Endothelial cell (in vitro differentiated cells): Measurements from ENCODE around the gene FCSK. TPM values are rescaled to one million over a fixed set of nuclear protein-coding genes. Genes with fewer than 3 reads are reported as not detected.

Experiments used
- DNase-seq: peaks from one replicate; pipeline ENCODE4 v3.0.0; 2021; ENCODE audit warnings: low spot score
- H3K27ac Mint-ChIP-seq: one replicate; pipeline ENCODE4 v1.8.0; 2021; ENCODE audit warnings: mixed read lengths, inconsistent platforms; ENCODE audit not compliant: unreplicated experiment
- H3K27me3 Mint-ChIP-seq: one replicate; pipeline ENCODE4 v1.8.0; 2021; ENCODE audit warnings: mild to moderate bottlenecking, moderate library complexity, mixed read lengths, inconsistent platforms; ENCODE audit not compliant: unreplicated experiment
- H3K36me3 Mint-ChIP-seq: one replicate; pipeline ENCODE4 v1.8.0; 2021; ENCODE audit warnings: mild to moderate bottlenecking, low read depth, mixed read lengths, inconsistent platforms; ENCODE audit not compliant: unreplicated experiment
- H3K4me1 Mint-ChIP-seq: one replicate; pipeline ENCODE4 v1.8.0; 2021; ENCODE audit warnings: mild to moderate bottlenecking, mixed read lengths, inconsistent platforms; ENCODE audit not compliant: unreplicated experiment
- H3K4me3 Mint-ChIP-seq: one replicate; pipeline ENCODE4 v1.8.0; 2021; ENCODE audit warnings: mild to moderate bottlenecking, mixed read lengths, inconsistent platforms; ENCODE audit not compliant: unreplicated experiment
- H3K9me3 Mint-ChIP-seq: one replicate; pipeline ENCODE4 v1.8.0; 2021; ENCODE audit warnings: mixed read lengths, inconsistent platforms; ENCODE audit not compliant: unreplicated experiment
- total RNA-seq: library from RNA; stranded (reverse); fragmentation: NEBNext Ultra II Directional; extraction: Animal tissue kit (Norgen Biotek cat#: 25700); gene quantifications from one replicate; pipeline ENCODE4 v1.2.1, GENCODE V29; 2021; ENCODE audit not compliant: unreplicated experiment
- TF ChIP-seq, protein P1 (sequence below): fragments of 200-600 bp; sonication (generic); IDR thresholded peaks from one replicate; pipeline ENCODE4 v1.5.0; 2021; ENCODE audit warnings: antibody characterized with exemption; ENCODE audit not compliant: unreplicated experiment

Gene FCSK
- total RNA-seq, 1 donor from 2014 or later, result 14.7 TPM

DNA sequence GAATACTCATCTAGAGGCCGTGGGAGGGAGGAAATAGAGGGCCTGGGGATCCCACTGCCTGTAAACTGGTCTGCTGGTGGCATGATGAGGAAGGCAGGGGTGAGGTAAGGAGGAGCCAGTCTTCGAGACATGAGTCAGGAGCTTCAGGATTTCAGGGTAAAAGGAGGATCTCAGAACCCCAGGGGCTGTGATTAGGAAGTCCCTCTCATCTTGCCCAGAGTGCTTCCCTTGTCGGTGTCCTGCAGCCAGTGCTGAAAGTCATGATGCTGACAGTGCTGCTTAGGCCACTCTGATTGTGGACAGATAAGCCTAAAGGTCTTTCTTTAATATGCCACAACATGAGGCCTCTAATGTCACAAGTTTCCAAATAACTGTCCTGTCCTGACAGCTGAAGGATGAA lies 39.4 kb downstream of the FCSK start:
- H3K27me3 Mint-ChIP-seq, result no peaks in the 10 kb centered on the region
- peaks cover 7% of the 10 kb centered on the region for H3K4me1 Mint-ChIP-seq
- H3K4me3 Mint-ChIP-seq, result no peak overlapping the region
- TF ChIP-seq, protein P1, sequence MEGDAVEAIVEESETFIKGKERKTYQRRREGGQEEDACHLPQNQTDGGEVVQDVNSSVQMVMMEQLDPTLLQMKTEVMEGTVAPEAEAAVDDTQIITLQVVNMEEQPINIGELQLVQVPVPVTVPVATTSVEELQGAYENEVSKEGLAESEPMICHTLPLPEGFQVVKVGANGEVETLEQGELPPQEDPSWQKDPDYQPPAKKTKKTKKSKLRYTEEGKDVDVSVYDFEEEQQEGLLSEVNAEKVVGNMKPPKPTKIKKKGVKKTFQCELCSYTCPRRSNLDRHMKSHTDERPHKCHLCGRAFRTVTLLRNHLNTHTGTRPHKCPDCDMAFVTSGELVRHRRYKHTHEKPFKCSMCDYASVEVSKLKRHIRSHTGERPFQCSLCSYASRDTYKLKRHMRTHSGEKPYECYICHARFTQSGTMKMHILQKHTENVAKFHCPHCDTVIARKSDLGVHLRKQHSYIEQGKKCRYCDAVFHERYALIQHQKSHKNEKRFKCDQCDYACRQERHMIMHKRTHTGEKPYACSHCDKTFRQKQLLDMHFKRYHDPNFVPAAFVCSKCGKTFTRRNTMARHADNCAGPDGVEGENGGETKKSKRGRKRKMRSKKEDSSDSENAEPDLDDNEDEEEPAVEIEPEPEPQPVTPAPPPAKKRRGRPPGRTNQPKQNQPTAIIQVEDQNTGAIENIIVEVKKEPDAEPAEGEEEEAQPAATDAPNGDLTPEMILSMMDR, result no peak
- no peak overlapping the region for H3K27ac Mint-ChIP-seq
- no peak for DNase-seq
- H3K36me3 Mint-ChIP-seq, result peaks cover 19% of the 10 kb centered on the region
- no peaks in the 10 kb centered on the region for H3K9me3 Mint-ChIP-seq

DNA sequence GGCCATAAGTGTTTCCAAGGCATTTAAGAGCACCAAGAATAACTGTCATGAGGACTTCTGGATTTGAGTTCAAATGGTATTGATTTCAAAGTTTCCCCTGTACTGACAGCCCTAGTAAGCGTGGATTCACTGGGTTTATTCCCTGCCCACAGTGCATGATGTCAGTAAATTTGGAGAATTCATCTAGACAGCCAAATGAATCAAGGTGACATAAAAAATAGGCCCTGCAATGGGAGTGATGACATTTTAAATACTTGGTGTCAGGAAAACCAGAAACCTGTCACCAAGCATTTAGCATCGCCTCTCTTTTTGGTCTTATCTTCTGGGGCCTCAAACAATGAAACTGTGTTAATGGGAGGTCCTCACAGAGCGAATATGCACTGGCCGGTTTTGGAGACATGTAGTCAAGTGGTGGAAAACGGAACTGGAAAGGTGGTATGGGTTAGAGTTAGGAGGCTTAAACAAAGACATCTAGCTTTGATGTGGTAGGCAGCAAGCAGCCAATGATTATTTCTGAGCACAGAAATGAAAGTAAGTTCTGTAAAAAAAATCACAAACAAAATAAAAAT lies 39.9 kb downstream of the FCSK start:
- TF ChIP-seq, protein P1, result no peak
- Mint-ChIP-seq H3K36me3 (peaks cover 19% of the 10 kb centered on the region), H3K27ac (no peak overlapping the region), H3K4me3 (no peak overlapping the region), H3K4me1 (peaks cover 7% of the 10 kb centered on the region), H3K9me3 (no peaks in the 10 kb centered on the region), H3K27me3 (no peaks in the 10 kb centered on the region)
- no peak for DNase-seq

DNA sequence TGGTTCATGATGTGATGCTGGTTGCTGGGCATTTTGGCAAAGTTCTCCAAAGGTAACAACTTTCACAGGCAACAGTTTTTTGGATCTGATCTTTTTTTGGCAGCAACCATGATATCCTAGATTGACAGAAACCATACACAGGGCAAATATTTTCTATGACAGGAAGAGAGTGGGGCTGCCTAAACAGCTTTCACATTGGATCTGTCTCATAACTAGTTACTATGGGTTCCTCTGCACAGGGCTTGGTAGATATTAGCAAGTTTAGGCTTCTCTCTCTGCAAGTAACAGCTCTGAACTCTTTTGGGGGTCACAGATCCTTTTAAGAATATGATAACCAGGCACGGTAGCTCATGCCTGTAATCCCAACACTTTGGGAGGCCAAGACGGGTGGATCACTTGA lies 40.4 kb downstream of the FCSK start:
- no peak for DNase-seq
- H3K27me3 Mint-ChIP-seq, result no peaks in the 10 kb centered on the region
- H3K27ac Mint-ChIP-seq, result no peak overlapping the region
- H3K4me3 Mint-ChIP-seq, result no peak overlapping the region
- TF ChIP-seq, protein P1, result no peak
- H3K9me3 Mint-ChIP-seq, result no peaks in the 10 kb centered on the region
- peaks cover 16% of the 10 kb centered on the region for H3K36me3 Mint-ChIP-seq
- H3K4me1 Mint-ChIP-seq, result peaks cover 6% of the 10 kb centered on the region

DNA sequence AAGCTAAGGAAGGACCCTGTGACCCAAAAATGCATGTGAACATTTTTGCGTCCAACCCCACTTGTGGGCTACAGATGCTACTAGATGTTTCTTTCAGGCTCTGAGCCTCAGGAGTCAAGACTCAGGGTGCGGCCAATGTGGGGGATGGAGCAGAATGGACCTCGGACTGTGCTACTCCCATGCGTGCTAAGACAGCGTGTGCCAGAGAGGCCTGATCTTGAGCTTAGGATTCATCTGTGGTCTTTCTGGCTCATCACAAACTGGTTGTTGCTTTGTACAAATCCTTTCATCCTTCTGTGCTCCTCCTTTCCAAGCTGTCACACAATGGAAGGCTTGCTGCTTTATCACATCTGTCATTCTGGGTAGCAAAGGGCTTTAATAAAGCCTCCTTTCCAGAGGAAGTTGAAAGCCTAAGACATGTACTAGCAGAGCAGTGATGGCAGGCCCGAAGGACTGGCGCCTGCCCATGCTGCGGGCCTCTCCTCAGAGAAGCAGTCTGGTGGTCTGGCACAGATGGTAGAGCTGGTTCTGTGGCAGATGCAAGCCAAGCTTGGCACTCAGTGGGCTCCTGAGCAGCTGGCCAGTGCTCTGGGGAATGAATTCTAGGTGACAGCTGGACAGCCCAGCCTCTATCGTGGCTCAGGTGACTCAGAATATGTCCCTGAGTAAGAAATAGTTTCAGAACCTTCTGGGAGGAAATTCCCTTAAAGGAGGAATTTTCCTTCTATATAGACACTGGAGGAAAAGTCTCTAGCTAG lies 41.2 kb downstream of the FCSK start:
- Mint-ChIP-seq H3K9me3 (no peaks in the 10 kb centered on the region), H3K27me3 (no peaks in the 10 kb centered on the region), H3K36me3 (peaks cover 12% of the 10 kb centered on the region), H3K4me3 (no peak overlapping the region), H3K4me1 (no peaks in the 10 kb centered on the region), H3K27ac (no peak overlapping the region)
- no peak for DNase-seq
- TF ChIP-seq, protein P1, result no peak

DNA sequence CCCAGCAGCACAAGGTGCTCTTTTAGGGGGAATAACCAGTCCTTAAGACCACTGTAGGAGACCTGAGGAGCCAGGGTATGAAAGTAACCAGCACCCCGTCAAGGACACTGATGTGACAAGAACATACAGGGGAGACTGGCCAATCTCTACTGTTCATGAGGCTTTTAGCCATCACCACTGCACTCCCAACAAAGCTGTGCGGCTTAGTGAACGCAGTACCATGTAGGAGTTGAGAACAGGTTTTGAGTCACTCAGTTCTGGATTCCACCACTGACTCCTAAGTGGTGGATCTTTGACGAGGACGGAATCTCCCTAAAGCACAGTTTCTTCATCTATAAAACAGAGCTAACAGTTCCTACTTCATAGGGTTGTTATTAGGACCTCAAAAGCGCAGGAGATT lies 42.1 kb downstream of the FCSK start:
- Mint-ChIP-seq H3K9me3 (no peaks in the 10 kb centered on the region), H3K27me3 (no peaks in the 10 kb centered on the region), H3K36me3 (peaks cover 12% of the 10 kb centered on the region), H3K4me3 (no peak overlapping the region), H3K27ac (no peak overlapping the region), H3K4me1 (no peaks in the 10 kb centered on the region)
- TF ChIP-seq, protein P1, result no peak
- DNase-seq, result no peak
